ENCODE data around the gene SCN11A.

SCN11A gene

DNA sequence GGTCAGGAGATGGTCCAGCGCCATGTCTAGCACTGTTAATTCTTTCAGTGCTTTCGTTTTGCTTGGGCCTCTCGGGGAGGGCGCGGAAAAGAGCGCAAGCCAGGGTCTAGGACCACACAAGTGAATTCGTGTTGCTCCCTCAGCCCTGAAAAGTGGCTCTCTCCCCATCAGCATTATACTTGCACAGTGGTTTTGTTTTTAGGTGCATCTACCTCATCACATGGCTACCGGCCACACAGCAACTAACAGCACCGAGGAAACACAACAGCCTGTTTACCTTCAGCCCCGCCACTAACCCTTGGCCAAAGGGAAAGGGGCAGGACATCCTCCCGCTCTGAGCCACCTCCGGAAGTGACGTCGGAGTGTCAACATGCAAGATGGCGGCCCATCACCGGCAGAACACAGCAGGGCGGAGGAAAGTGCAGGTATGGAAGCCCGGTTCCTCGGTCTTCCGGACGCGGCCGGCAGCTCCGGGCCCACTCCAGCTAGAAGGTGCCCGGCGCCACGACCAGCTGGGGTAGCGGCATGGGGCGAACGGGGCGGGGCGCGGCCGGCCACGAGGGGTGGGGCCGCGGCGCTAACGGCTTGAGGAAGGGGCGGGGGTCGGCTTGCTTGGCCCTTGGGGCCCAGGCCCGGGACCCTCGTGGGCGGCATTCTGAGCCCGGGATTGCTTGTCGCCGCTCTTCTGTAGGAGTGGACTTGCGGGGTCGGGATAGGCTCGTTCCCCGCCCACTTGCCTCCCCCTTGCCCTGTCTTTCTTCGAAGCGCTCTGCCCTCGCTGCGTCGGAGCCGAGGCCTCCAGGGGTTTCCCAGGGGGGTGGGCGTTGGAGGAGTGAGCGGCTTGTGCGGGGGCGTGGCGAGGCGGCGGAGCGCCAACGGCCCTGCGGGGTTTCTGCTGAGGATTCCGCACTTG lies at the start of gene SCN11A, which contains the start of gene WDR48:
Gene SCN11A, minus strand, starts transcription at position 296 of the 913 bp plus-strand sequence. CDS start 101,582 bp downstream, outside the sequence.
Gene WDR48, plus strand, starts transcription at position 368 of the 913 bp plus-strand sequence. Its CDS starts 10 bp downstream, at position 378.
- DNase-seq (ENCODE audit: low spot score) (peak; percentile 93), FAIRE-seq (peak; percentile 98)

GRCh38 chr3:39101022-39101689 lies 49.4 kb upstream of the SCN11A start:
- DNase-seq (ENCODE audit: low spot score) (peak; percentile 72), FAIRE-seq (no peak)

DNA sequence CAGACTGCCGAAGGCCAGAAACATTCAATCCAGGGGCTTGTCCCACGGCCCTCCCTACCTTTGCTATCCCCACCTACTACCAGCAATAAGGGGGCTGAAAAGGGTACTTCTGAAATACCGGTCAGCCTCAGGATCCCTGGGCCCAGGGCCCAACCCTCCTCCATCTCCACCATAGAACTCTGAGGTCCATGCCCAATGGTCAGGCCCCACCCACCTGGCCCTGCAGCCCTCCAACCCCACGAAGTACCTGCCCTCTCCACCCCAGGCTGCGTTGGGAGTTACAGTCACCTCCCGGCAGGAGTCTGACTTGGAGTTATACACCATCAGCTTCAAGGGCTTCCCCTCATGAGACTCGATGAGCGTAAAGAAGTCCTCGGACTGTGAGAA lies 48.7 kb upstream of the SCN11A start:
- DNase-seq (ENCODE audit: low spot score) (no peak), FAIRE-seq (no peak)

GRCh38 chr3:39099738-39100499 lies 48.2 kb upstream of the SCN11A start:
- no peak for DNase-seq (ENCODE audit: low spot score)
- FAIRE-seq = no peak

DNA sequence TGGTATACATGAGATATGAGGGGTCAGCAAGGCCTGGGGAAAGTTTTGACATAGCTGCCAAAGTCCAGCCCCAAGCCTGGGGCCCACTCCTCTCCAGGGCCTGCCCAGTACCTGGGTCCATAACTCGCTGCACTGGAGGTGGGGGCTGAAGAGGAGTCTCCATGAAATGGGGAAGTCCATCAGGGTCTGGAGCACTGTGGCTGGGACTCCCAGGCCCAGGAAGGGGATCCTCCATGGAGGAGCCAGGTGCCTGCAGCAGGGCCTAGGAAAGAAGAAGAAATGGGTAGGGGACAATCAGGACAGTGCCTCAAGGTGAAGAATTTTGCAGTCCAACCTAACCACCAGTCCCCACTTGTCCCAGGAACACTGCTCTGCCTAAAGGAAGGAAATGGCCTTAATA lies 47.5 kb upstream of the SCN11A start:
- DNase-seq (ENCODE audit: low spot score) (no peak), FAIRE-seq (no peak)

DNA sequence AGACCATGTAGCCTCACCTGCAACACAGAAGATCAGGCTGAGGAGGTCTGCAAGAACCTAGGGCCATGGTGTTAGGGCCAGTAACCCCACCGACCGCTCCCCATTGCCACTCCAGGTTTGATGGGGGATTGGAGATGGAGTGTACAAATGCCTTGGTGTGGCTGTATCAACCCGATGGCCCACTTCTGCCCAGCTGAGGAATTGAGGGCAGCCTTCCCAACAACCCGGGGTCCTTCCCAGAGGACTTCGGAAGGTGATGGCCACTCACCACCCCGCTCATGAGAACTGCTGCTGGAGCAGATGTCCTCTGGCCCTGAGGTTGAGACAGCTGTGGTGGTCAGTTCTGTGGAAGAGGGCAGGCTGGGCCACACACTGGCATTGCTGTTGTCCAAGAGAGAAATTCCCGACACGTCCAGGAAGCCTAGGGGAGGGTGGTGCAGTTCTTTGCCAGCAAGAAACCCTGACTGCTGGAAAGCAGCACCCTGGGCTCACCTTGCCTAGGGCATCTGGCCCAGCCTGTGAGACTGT lies 46.8 kb upstream of the SCN11A start:
- no peak for FAIRE-seq
- no peak for DNase-seq (ENCODE audit: low spot score)

DNA sequence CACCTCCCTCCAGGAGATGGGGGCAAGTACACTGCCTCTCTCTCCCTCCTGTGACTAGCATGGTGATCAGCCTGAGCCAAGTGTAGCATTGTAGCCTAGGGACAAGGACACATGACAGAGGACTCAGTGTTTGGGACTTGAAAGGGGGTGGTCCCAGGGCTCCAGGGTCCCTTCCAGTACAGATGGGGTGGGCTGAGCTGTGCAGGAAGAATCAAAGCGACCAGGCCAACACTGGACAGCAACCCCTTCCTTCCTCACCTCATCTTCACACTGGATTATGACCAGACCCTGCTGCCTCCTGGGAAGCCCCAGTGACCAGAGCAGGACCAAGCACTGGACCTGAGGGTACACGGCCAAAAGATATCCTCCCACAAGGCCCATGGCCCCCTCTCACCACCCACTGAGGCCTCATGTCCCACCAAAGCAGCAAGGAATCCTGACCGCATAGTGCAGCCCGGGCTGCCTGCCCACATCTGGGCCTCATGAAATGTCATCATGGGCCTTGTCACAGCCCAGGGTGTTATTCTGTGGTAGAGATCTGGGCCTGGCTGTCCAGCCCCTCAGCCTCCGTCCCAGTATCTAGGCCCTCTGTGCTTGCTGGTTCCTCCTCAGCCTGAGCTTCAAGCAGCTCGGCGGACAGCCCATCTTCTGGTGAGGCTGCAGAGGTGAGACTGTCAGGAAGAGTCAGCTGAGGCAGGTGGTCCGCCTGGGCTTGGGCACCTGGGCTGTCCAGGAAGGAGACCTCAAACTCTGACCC lies 46.1 kb upstream of the SCN11A start:
- no peak for DNase-seq (ENCODE audit: low spot score)
- FAIRE-seq = no peak

DNA sequence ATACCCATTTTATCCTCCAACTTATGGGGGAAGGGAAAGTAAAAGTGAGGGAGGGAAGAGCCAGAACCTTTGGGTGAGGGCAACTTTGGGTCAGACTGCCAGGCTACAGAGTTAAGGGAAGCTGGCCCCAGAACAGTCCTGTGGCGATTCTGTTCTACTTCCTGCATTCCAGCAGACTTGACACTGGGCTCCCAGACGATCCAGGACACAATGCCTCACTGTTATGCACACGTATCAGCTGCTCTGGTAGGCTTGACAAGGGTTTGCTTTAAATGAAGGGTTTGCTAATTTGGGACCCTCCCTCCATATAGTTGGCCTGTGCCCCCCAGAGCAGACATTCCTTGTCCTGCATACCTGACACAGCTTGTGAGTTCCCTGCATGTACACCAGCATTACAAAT lies 45.0 kb upstream of the SCN11A start:
- no peak for FAIRE-seq
- no peak for DNase-seq (ENCODE audit: low spot score)

DNA sequence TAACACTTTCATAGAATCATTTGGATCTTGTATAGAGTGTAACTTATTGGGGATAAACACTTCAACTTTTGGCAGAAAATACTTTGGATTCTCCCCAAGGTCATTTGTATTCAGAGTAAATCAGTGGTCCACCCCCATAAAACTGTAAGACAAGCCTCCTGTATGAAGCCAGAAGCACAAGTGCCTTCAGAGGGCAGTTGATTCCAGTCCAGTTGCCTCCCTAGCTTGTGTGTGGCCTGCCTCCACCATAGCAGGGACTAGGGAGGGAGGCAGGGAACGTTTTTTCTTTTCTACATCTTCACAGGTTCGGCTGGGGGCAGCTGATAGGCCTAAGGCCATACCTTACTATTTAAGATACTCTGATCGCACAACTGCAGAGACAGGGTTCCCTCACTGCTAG lies 44.0 kb upstream of the SCN11A start:
- FAIRE-seq (no peak), DNase-seq (ENCODE audit: low spot score) (no peak)

DNA sequence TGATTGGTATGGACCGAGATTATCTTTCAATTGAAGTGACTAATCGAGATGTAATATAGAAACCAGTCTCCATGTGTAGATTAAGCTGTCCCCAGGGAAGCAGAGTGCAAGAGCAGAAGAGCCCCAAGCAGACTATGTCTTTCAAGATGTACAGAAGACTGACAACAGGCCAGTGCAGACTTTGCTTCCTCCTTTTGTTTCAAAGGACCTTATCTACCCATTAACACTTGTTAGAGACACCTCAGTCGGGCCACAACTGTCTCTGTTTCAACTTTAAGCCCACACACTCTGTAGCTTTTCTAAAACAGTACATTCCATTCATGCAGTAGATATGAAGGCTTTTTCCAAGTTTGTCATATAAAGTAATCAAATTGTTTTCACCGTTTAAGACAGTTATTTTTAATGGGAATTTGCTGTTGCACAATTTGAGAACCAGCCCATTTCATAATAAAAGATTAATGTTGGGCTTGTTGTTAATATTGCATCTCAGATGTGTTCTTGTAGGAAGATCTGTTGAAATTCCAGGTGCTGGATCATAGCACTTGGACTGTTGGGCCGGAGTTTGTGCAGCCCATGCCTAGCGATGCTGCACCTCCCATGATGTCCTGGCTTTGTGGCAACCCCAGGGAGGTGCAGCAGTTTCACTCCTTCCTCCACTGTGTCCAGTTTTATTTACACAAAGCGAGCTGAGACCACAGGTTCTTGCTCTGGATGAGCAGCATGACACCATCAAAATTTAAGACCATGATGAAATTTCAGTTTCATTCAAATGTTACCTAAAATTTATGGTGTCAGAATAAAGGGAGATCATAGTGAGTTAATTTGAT lies 43.3 kb upstream of the SCN11A start:
- FAIRE-seq = no peak
- no peak for DNase-seq (ENCODE audit: low spot score)

DNA sequence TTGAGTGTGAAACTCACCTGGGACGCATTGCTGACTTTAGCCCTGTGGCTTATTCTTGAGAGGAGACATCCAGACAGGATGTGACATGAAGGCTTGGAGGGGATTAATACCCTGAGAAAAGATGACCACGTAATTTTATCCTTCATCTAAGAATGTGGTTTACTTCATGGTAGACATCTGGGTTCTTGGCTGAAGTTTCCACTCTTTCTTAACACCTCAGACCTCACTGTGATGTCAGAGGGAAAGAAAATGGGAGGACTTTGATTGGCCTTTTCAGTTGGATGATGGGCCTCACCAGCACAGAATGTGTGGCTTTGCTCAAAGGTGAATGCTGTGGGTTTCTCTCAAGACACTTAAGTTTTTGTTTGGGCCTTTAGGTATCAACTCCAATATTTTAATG lies 39.2 kb upstream of the SCN11A start:
- no peak for FAIRE-seq

GRCh38 chr3:39088889-39089288 lies 37.1 kb upstream of the SCN11A start:
- FAIRE-seq (peak; percentile 5), DNase-seq (ENCODE audit: low spot score) (no peak)

More for the DNA sequence above, 39.2 kb upstream of the SCN11A start:
- no peak for DNase-seq (ENCODE audit: low spot score)

DNA sequence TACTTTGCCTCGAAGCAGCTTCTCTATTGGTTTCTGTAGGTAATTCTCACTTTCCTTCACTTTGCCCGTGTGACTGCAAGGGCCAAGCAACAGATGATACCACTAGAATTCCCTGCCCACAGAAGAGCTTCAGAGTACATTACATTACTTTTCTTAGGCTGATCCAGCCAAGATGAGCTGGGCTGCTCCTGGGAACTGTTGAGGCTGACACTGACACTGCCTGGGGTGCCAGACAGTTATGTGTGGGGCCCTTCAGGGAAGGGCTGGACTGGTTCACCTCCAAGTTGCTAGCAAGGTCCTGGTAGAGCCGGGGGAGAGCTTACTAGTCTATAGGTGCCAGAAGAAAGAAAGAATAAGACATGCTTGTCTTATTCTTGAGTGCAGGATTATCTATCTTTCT lies 36.7 kb upstream of the SCN11A start:
- DNase-seq (ENCODE audit: low spot score) = no peak
- no peak for FAIRE-seq

GRCh38 chr3:39086144-39086543 lies 34.4 kb upstream of the SCN11A start:
- DNase-seq (ENCODE audit: low spot score) (no peak), FAIRE-seq (no peak)

GRCh38 chr3:39082666-39083313 lies 31.0 kb upstream of the SCN11A start:
- FAIRE-seq (no peak), DNase-seq (ENCODE audit: low spot score) (no peak)

DNA sequence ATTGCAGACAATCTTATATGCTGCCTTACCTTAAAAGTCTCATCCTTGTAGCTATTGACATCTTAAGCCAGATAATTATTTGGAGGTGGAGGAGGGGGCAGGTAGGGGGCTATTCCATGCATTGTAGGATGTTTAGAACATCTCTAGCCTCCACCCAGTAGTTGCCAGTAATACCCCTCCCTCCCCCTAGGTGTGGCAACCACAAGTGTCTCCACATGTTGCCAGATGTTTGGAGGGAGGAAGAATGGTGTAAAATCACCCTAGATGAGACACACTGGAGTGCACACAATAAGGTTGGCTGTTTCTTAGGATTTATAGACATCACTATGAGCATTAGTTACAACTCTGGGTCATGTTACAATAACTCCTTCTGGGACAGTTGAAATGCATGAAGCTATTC lies 28.3 kb upstream of the SCN11A start:
- DNase-seq (ENCODE audit: low spot score) = no peak
- no peak for FAIRE-seq

DNA sequence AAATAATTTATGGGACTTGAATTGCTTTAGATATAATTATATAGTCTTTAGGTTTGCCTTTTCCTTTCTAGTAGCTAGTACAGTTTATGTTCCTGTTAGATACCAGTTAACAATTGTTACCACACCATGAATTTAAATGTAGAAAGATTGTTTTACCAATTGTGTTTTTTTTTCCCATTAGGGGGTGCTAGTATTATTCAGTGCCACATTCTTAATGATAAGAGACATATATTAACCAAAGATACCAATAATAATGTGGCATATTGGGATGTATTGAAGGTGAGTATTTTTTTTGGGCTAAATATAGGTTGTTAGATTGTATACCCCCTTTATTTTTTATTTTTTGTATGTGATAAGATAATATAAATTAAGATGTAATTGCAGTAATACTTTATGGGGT lies 27.8 kb upstream of the SCN11A start:
- FAIRE-seq = no peak
- DNase-seq (ENCODE audit: low spot score) = no peak

GRCh38 chr3:39075910-39076309 lies 24.2 kb upstream of the SCN11A start:
- FAIRE-seq = no peak

DNA sequence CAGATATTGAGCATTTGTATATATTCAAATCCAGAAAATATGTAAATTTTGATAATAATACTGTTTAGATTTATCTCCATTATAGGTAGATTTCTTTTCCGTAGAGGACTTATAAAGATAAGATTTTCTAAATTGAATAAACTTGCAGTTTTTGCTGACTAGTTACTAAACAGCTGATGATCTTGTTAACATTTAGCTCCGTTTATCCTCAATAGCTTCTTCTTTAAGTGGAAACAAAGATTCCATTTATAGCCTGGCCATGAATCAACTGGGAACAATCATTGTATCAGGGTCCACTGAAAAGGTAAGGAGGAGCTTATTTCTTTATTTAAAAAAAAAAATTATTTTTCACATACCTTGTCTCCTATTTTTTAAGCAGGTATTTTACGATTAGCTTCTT lies 16.8 kb upstream of the SCN11A start:
- DNase-seq (ENCODE audit: low spot score) = no peak
- FAIRE-seq = no peak

More at GRCh38 chr3:39075910-39076309, 24.2 kb upstream of the SCN11A start:
- DNase-seq (ENCODE audit: low spot score) = no peak

Data from urothelium cell line (cell line).